Measurements from ENCODE around the gene KLRK1. TPM values are rescaled to one million over a fixed set of nuclear protein-coding genes. Genes with fewer than 3 reads are reported as not detected.
A peak's percentile ranks its signal among the peaks of the same experiment; 100 is the strongest.
"Not testable (repeated sequence)": the region's sequence is repeated elsewhere in the genome, so short reads cannot be mapped to it uniquely, and the experiment has no call there.

Gene KLRK1
- total RNA-seq, 1 donor from 2014 or later = 12.8 TPM

DNA sequence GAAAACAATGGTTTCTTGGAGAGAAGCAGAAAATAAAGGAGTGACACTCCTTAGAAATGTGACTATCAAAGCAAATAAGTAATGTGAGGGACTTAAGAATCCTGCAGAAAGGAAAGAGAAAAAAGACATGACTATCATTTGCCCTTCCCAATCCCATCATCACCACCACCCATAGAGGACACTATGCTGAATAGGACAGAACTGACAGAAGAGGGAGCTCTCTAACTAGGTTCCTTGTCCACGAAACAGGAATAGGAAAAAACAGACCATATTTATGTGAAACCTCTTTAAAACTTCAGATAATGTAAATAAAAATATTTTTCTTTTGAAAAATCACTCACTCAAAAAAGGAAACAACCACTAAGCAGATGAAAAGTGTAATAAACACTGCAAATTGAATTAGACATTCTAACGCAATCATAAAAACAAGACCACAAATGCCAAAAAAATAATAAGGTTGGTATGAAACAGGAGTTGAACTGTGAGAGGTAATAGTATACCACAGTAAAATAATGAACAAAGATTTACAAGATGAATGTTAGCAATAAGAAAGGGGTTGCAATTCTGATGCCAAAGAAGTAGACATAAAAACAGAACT lies 58.1 kb downstream of the KLRK1 start:
- intact Hi-C loops (cut with DNase I) = no loop called here
- no peak for DNase-seq (ENCODE audit: extremely low spot score in 2 of 2)
- no peaks in the 10 kb centered on the region for H3K27me3 ChIP-seq

DNA sequence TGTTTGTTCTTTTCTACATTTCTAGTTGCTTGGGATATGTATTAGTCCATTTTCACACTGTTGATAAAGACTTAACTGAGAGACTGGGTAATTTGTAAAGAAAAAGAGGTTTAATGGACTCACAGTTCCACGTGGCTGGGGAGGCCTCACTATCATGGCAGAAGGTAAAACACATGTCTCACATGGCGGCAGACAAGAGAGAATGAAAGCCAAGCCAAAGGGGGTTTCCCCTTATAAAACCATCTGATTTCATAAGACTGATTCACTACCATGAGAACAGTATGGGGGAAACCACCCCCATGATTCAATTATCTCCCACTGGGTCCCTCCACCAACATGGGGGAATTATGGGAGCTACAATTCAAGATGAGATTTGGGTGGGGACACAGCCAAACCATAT lies 61.1 kb downstream of the KLRK1 start:
- H3K27me3 ChIP-seq; H3K4me1 ChIP-seq; H3K27ac ChIP-seq; H3K4me3 ChIP-seq; H3K36me3 ChIP-seq; DNase-seq (ENCODE audit: extremely low spot score in 2 of 2); H3K9me3 ChIP-seq: not testable (repeated sequence)
- intact Hi-C loops (cut with DNase I) = loop anchor here (10.0 kb wide), 1 partner anchor 246 kb away; no protein-coding TSS in a partner anchor

More for the DNA sequence above, 58.1 kb downstream of the KLRK1 start:
- no peaks in the 10 kb centered on the region for H3K9me3 ChIP-seq
- no peak overlapping the region for H3K27ac ChIP-seq
- H3K4me3 ChIP-seq = no peak overlapping the region
- no peaks in the 10 kb centered on the region for H3K4me1 ChIP-seq
- no peaks in the 10 kb centered on the region for H3K36me3 ChIP-seq
- no peak for TF ChIP-seq POLR2AphosphoS5 (IDR thresholded peaks at IDR 0.05; ENCODE audit: insufficient read depth in 1 of 2, low read depth in 1 of 2)
- TF ChIP-seq, protein P1, sequence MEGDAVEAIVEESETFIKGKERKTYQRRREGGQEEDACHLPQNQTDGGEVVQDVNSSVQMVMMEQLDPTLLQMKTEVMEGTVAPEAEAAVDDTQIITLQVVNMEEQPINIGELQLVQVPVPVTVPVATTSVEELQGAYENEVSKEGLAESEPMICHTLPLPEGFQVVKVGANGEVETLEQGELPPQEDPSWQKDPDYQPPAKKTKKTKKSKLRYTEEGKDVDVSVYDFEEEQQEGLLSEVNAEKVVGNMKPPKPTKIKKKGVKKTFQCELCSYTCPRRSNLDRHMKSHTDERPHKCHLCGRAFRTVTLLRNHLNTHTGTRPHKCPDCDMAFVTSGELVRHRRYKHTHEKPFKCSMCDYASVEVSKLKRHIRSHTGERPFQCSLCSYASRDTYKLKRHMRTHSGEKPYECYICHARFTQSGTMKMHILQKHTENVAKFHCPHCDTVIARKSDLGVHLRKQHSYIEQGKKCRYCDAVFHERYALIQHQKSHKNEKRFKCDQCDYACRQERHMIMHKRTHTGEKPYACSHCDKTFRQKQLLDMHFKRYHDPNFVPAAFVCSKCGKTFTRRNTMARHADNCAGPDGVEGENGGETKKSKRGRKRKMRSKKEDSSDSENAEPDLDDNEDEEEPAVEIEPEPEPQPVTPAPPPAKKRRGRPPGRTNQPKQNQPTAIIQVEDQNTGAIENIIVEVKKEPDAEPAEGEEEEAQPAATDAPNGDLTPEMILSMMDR (IDR thresholded peaks at IDR 0.05) = peak in 2 of 3 experiments; percentile 32 to 56

Other genes starting within 250 kb of the KLRK1 start
- gene OLR1, start 217.9 kb downstream of the KLRK1 start, total RNA-seq = not detected
- not detected for gene TMEM52B, start 211.0 kb downstream of the KLRK1 start, total RNA-seq
- gene GABARAPL1, start 177.2 kb downstream of the KLRK1 start, total RNA-seq = 90.6 TPM
- gene KLRD1, start 82.2 kb downstream of the KLRK1 start, total RNA-seq = 4.4 TPM
- not detected for gene KLRC4, start 19.7 kb upstream of the KLRK1 start, total RNA-seq
- gene KLRC3, start 30.6 kb upstream of the KLRK1 start, total RNA-seq = not detected
- gene KLRC2, start 46.0 kb upstream of the KLRK1 start, total RNA-seq = 1.5 TPM
- gene KLRC1, start 63.3 kb upstream of the KLRK1 start, total RNA-seq = 1.5 TPM
- gene EIF2S3B, start 115.8 kb upstream of the KLRK1 start, total RNA-seq = 1.2 TPM
- gene MAGOHB, start 223.6 kb upstream of the KLRK1 start, total RNA-seq = 7.9 TPM

Measured in vagina (tissue), 2 donors.